ENCODE results near the gene XIAP.
A peak's percentile ranks its signal among the peaks of the same experiment; 100 is the strongest.
"Not testable (repeated sequence)": the region's sequence is repeated elsewhere in the genome, so short reads cannot be mapped to it uniquely, and the experiment has no call there.

XIAP gene

GRCh38 chrX:123876844-123877243 lies 17.0 kb downstream of the XIAP start:
- no peak for DNase-seq

GRCh38 chrX:123878252-123878721 lies 18.4 kb downstream of the XIAP start:
- DNase-seq, result peak; percentile 45

GRCh38 chrX:123881330-123881729 lies 21.5 kb downstream of the XIAP start:
- no peak for DNase-seq

GRCh38 chrX:123882391-123882790 lies 22.5 kb downstream of the XIAP start:
- DNase-seq, result no peak

GRCh38 chrX:123884809-123885408 lies 25.1 kb downstream of the XIAP start:
- peak; percentile 65 for DNase-seq

GRCh38 chrX:123899701-123900100 lies 39.8 kb downstream of the XIAP start:
- DNase-seq, result no peak

- DNase-seq, result not testable (repeated sequence)
Observed at GRCh38 chrX:123903261-123903660, 43.4 kb downstream of the XIAP start.

GRCh38 chrX:123905332-123905731 lies 45.5 kb downstream of the XIAP start:
- DNase-seq, result no peak

GRCh38 chrX:123906557-123907316 lies 46.9 kb downstream of the XIAP start:
- no peak for DNase-seq

GRCh38 chrX:123909523-123909922 lies 49.7 kb downstream of the XIAP start:
- no peak for DNase-seq

- no peak for DNase-seq
Observed at GRCh38 chrX:123917069-123917468, 57.2 kb downstream of the XIAP start.

- DNase-seq, result no peak
Observed at GRCh38 chrX:123918106-123918721, 58.4 kb downstream of the XIAP start.

GRCh38 chrX:123920105-123920785 lies 60.4 kb downstream of the XIAP start:
- peak; percentile 23 for DNase-seq

- DNase-seq, result no peak
Observed at GRCh38 chrX:123923211-123923610, 63.4 kb downstream of the XIAP start.

GRCh38 chrX:123924186-123924585 lies 64.3 kb downstream of the XIAP start:
- DNase-seq, result no peak

GRCh38 chrX:123927845-123928244 lies 68.0 kb downstream of the XIAP start:
- no peak for DNase-seq

GRCh38 chrX:123932055-123932454 lies 72.2 kb downstream of the XIAP start:
- DNase-seq, result not testable (repeated sequence)

GRCh38 chrX:123943074-123943473 lies 83.2 kb downstream of the XIAP start:
- no peak for DNase-seq

- no peak for DNase-seq
Observed at GRCh38 chrX:123943488-123943887, 83.6 kb downstream of the XIAP start.

- no peak for DNase-seq
Observed at GRCh38 chrX:123949846-123950245, 90.0 kb downstream of the XIAP start.

GRCh38 chrX:123959281-123960063 lies 99.6 kb downstream of the XIAP start:
- no peak for DNase-seq

- DNase-seq, result no peak
Observed at GRCh38 chrX:123960956-123961267, 101.1 kb downstream of the XIAP start.

Measured in activated CD4-positive, alpha-beta T cell treated with anti-CD3 and anti-CD28 coated beads, Interleukin-2, amount 50 U/mL, for 16 hours (primary cell).